Measurements from ENCODE around the gene DCC. TPM values are rescaled to one million over a fixed set of nuclear protein-coding genes. Genes with fewer than 3 reads are reported as not detected.

Gene DCC
- total and polyA plus RNA-seq, 4 donors: 0.16 to 5.3 (median 2.5) TPM

DNA sequence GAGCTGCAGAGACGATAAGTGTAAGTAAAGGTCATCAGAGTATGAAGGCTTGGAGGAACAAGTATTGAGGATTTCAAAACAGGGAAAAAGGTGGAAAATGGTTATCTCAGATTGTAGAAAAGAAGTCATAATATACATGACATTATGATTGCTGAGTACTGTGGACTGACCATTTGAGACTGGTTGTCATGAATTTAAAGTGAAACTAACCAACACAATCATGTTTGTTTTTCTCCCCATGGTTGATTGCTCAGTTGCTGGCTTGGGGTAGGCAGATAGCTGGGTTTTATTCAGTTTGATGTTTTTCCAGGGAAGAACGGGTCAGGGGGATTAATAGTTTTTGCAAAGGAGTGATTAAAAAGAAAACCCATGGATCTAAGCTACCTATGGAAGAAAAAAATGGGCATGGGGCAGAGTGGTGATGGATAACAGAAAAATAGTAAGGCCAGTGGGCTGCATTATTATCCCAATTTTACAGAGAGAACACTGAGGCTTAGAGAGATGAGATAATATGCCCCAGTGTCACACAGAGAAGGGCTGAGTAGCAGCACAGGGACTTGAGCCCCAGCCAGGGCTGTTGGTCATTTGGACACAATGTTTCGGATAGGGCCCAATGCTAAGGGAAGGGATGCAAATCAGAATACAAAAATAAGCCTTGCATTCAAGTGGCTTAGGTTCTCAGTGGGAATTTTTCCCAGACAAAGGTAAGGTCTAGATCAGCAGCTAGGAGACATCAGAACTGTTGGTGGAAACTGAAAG lies 885.7 kb downstream of the DCC start:
- ATAC-seq (ENCODE audit: insufficient read depth, low FRiP score): no peak
- H3K9ac ChIP-seq (ENCODE audit: insufficient read depth in 1 of 2, low read length in 2 of 2): no peak overlapping the region
- H3K4me1 ChIP-seq (ENCODE audit: control insufficient read depth in 5 of 5, insufficient read depth in 5 of 5, low read length in 5 of 5): no peaks in the 10 kb centered on the region
- no peak overlapping the region for H3K4me3 ChIP-seq
- no peak for DNase-seq
- H3K27me3 ChIP-seq (ENCODE audit: control insufficient read depth in 3 of 3, insufficient read depth in 3 of 3, low read length in 2 of 3): no peaks in the 10 kb centered on the region
- 79 to 90% methylated on average over 3 of the region's 3 CpGs for WGBS, 2 donors
- H3K27ac ChIP-seq (ENCODE audit: low read depth in 1 of 2, low read length in 1 of 2): no peak overlapping the region
- no peaks in the 10 kb centered on the region for H3K9me3 ChIP-seq (ENCODE audit: control insufficient read depth in 4 of 4, insufficient read depth in 3 of 4, low read length in 3 of 4)
- TF ChIP-seq, protein P1, sequence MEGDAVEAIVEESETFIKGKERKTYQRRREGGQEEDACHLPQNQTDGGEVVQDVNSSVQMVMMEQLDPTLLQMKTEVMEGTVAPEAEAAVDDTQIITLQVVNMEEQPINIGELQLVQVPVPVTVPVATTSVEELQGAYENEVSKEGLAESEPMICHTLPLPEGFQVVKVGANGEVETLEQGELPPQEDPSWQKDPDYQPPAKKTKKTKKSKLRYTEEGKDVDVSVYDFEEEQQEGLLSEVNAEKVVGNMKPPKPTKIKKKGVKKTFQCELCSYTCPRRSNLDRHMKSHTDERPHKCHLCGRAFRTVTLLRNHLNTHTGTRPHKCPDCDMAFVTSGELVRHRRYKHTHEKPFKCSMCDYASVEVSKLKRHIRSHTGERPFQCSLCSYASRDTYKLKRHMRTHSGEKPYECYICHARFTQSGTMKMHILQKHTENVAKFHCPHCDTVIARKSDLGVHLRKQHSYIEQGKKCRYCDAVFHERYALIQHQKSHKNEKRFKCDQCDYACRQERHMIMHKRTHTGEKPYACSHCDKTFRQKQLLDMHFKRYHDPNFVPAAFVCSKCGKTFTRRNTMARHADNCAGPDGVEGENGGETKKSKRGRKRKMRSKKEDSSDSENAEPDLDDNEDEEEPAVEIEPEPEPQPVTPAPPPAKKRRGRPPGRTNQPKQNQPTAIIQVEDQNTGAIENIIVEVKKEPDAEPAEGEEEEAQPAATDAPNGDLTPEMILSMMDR (IDR thresholded peaks at IDR 0.05; ENCODE audit: control extremely low read depth, extremely low read depth): no peak
- H3K36me3 ChIP-seq (ENCODE audit: control insufficient read depth in 4 of 4, insufficient read depth in 4 of 4, low read length in 4 of 4): no peaks in the 10 kb centered on the region

- Histone ChIP-seq H3K4me3 (no peak overlapping the region), H3K36me3 (ENCODE audit: control insufficient read depth in 4 of 4, insufficient read depth in 4 of 4, low read length in 4 of 4) (no peaks in the 10 kb centered on the region), H3K9ac (ENCODE audit: insufficient read depth in 1 of 2, low read length in 2 of 2) (no peak overlapping the region), H3K9me3 (ENCODE audit: control insufficient read depth in 4 of 4, insufficient read depth in 3 of 4, low read length in 3 of 4) (no peaks in the 10 kb centered on the region), H3K4me1 (ENCODE audit: control insufficient read depth in 5 of 5, insufficient read depth in 5 of 5, low read length in 5 of 5) (no peaks in the 10 kb centered on the region), H3K27ac (ENCODE audit: low read depth in 1 of 2, low read length in 1 of 2) (no peak overlapping the region), H3K27me3 (ENCODE audit: control insufficient read depth in 3 of 3, insufficient read depth in 3 of 3, low read length in 2 of 3) (no peaks in the 10 kb centered on the region)
- ATAC-seq (ENCODE audit: insufficient read depth, low FRiP score) (no peak), DNase-seq (no peak)
- TF ChIP-seq, protein P1 (IDR thresholded peaks at IDR 0.05; ENCODE audit: control extremely low read depth, extremely low read depth): no peak
- WGBS, 2 donors: 61 to 70% methylated on average over 1 of the region's 1 CpG
These were observed 894.6 kb downstream of the DCC start for GRCh38 chr18:53234610-53235009.

GRCh38 chr18:53241161-53241560 lies 901.2 kb downstream of the DCC start:
- TF ChIP-seq, protein P1 (IDR thresholded peaks at IDR 0.05; ENCODE audit: control extremely low read depth, extremely low read depth): no peak
- WGBS, 2 donors: 56 to 65% methylated on average over 3 of the region's 3 CpGs
- Histone ChIP-seq H3K4me3 (no peak overlapping the region), H3K9ac (ENCODE audit: insufficient read depth in 1 of 2, low read length in 2 of 2) (no peak overlapping the region), H3K4me1 (ENCODE audit: control insufficient read depth in 5 of 5, insufficient read depth in 5 of 5, low read length in 5 of 5) (no peaks in the 10 kb centered on the region), H3K27me3 (ENCODE audit: control insufficient read depth in 3 of 3, insufficient read depth in 3 of 3, low read length in 2 of 3) (no peaks in the 10 kb centered on the region), H3K9me3 (ENCODE audit: control insufficient read depth in 4 of 4, insufficient read depth in 3 of 4, low read length in 3 of 4) (peaks cover 0 to 2% (median 0%) of the 10 kb centered on the region in 4 donors), H3K27ac (ENCODE audit: low read depth in 1 of 2, low read length in 1 of 2) (no peak overlapping the region), H3K36me3 (ENCODE audit: control insufficient read depth in 4 of 4, insufficient read depth in 4 of 4, low read length in 4 of 4) (no peaks in the 10 kb centered on the region)
- DNase-seq (no peak), ATAC-seq (ENCODE audit: insufficient read depth, low FRiP score) (no peak)

Data from lung (tissue), 12 donors.